GM23338 (cell line): Measurements from ENCODE around the gene OASL.

Experiments used
- CREB1 ChIP-seq: fragments of 250-450 bp; sonication (Bioruptor Pico); IDR thresholded peaks from 2 replicates; pipeline ENCODE4 v1.5.0; 2020; ENCODE audit warnings: low read depth, mild to moderate bottlenecking, moderate library complexity
- CTCF ChIP-seq, 2 experiments: fragments of 200-600 bp in 1 of 2; sonication (generic) in 1 of 2; conservative IDR thresholded peaks; 2 replicates each; pipeline versions ENCODE4 v1.5.1 to v1.6.1; 2016 to 2017; ENCODE audit warnings: antibody characterized with exemption in 2 of 2, low read depth in 2 of 2, mild to moderate bottlenecking in 2 of 2, moderate library complexity in 1 of 2
- EZH2 ChIP-seq: fragments of 200-600 bp; sonication (generic); IDR thresholded peaks from one replicate; pipeline ENCODE4 v1.8.0; 2017; ENCODE audit warnings: antibody characterized with exemption, mild to moderate bottlenecking, low read depth; ENCODE audit not compliant: unreplicated experiment
- EZH2phosphoT487 ChIP-seq: fragments of 200-600 bp; sonication (generic); IDR thresholded peaks from one replicate; pipeline ENCODE4 v1.8.1; 2018; ENCODE audit warnings: antibody characterized with exemption; ENCODE audit not compliant: unreplicated experiment
- JUNB ChIP-seq: IDR thresholded peaks from one replicate; pipeline ENCODE4 v1.6.1; 2016; ENCODE audit warnings: antibody characterized with exemption; ENCODE audit not compliant: unreplicated experiment
- POLR2AphosphoS5 ChIP-seq: IDR thresholded peaks from 2 replicates; pipeline ENCODE4 v1.6.1; 2016; ENCODE audit warnings: antibody characterized with exemption, low read depth
- REST ChIP-seq: IDR thresholded peaks from one replicate; pipeline ENCODE4 v1.6.1; 2018; ENCODE audit warnings: antibody characterized with exemption; ENCODE audit not compliant: unreplicated experiment
- STAT1 ChIP-seq: IDR thresholded peaks from one replicate; pipeline ENCODE4 v1.6.1; 2016; ENCODE audit warnings: antibody characterized with exemption; ENCODE audit not compliant: unreplicated experiment
- ZNF114 ChIP-seq: fragments of 250-450 bp; sonication (Bioruptor Pico); IDR thresholded peaks from 2 replicates; pipeline ENCODE4 v1.5.0; 2020; ENCODE audit warnings: mild to moderate bottlenecking, moderate library complexity
- ZNF331 ChIP-seq: fragments of 250-450 bp; sonication (Bioruptor Pico); IDR thresholded peaks from 2 replicates; pipeline ENCODE4 v1.5.0; 2020; ENCODE audit warnings: low read depth, mild to moderate bottlenecking, moderate library complexity
- TF ChIP-seq, protein P1 (sequence below): IDR thresholded peaks from 2 replicates; pipeline ENCODE4 v1.6.1; 2016; ENCODE audit warnings: antibody characterized with exemption

GRCh38 chr12:121008347-121009098 lies 30.5 kb downstream of the OASL start:
- TF ChIP-seq CTCF (conservative IDR thresholded peaks at IDR 0.05; ENCODE audit: low read depth in 2 of 2) (no peak), EZH2phosphoT487 (no peak), POLR2AphosphoS5 (no peak), REST (no peak), JUNB (no peak), EZH2 (no peak), ZNF331 (CRISPR knock-in tag) (no peak), CREB1 (no peak), STAT1 (no peak), ZNF114 (CRISPR knock-in tag) (no peak)
- TF ChIP-seq, protein P1, sequence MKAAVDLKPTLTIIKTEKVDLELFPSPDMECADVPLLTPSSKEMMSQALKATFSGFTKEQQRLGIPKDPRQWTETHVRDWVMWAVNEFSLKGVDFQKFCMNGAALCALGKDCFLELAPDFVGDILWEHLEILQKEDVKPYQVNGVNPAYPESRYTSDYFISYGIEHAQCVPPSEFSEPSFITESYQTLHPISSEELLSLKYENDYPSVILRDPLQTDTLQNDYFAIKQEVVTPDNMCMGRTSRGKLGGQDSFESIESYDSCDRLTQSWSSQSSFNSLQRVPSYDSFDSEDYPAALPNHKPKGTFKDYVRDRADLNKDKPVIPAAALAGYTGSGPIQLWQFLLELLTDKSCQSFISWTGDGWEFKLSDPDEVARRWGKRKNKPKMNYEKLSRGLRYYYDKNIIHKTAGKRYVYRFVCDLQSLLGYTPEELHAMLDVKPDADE = no peak
